Tibial nerve (tissue), 4 donors: ENCODE measurements around the gene HLA-DMB. TPM values are rescaled to one million over a fixed set of nuclear protein-coding genes. Genes with fewer than 3 reads are reported as not detected.

Experiments used
- DNase-seq, 2 donors: peaks; one replicate each; pipeline ENCODE4 v3.0.0-alpha.2; 2019; ENCODE audit warnings: low spot score in 2 of 2
- H3K27ac ChIP-seq, 4 donors: fragments of 200-600 bp; sonication (generic) in 3 of 4; one replicate each; pipeline ENCODE4 v1.5.1; 2017 to 2019; ENCODE audit warnings: mild to moderate bottlenecking in 1 of 4
- H3K27me3 ChIP-seq, 2 donors: fragments of 200-600 bp; sonication (generic) in 1 of 2; one replicate each; pipeline versions ENCODE4 v1.5.1 to v1.6.0; 2017 to 2019
- H3K36me3 ChIP-seq, 3 donors: fragments of 200-600 bp; sonication (generic); one replicate each; pipeline ENCODE4 v1.5.1; 2018 to 2019
- H3K4me1 ChIP-seq, 4 donors: fragments of 200-600 bp; sonication (generic) in 3 of 4; one replicate each; pipeline ENCODE4 v1.5.1; 2017 to 2019
- H3K4me3 ChIP-seq, 4 donors: fragments of 200-600 bp; sonication (generic) in 3 of 4; one replicate each; pipeline ENCODE4 v1.5.1; 2017 to 2019; ENCODE audit warnings: mild to moderate bottlenecking in 1 of 4, moderate library complexity in 1 of 4
- H3K9me3 ChIP-seq, 4 donors: fragments of 200-600 bp; sonication (generic) in 3 of 4; one replicate each; pipeline ENCODE4 v1.5.1; 2017 to 2019
- CTCF ChIP-seq, 5 experiments: fragments of 200-600 bp in 3 of 5; fragments of 450-650 bp in 2 of 5; sonication (generic) in 3 of 5; IDR thresholded peaks; one replicate each; pipeline ENCODE4 v1.5.1; 2016 to 2019; ENCODE audit warnings: antibody characterized with exemption in 5 of 5, mild to moderate bottlenecking in 3 of 5, moderate library complexity in 2 of 5
- EP300 ChIP-seq, 2 donors: sonication (generic); formaldehyde crosslinking; IDR thresholded peaks; one replicate each; pipeline ENCODE4 v1.6.1; 2017; ENCODE audit warnings: antibody characterized with exemption in 2 of 2, mild to moderate bottlenecking in 1 of 2
- POLR2A ChIP-seq, 2 donors: fragments of 450-650 bp; IDR thresholded peaks; one replicate each; pipeline ENCODE4 v1.6.1; 2017; ENCODE audit warnings: antibody characterized with exemption in 2 of 2, mild to moderate bottlenecking in 2 of 2, moderate library complexity in 2 of 2
- WGBS, 2 donors: methylation state at CpG; one replicate each; pipeline ENCODE4 v1.1.5; 2018; 5-methylcytosine and 5-hydroxymethylcytosine counted together
- total RNA-seq, 4 donors: library from RNA; depleted of rRNA; stranded (reverse); fragments of >200 nt; gene quantifications; one replicate each; pipeline ENCODE4 v1.1.0, GENCODE V29; 2016

Gene HLA-DMB
- total RNA-seq, 4 donors from 2014 or later, result 15.7 to 85.0 (median 25.5) TPM

- Histone ChIP-seq H3K27me3 (no peaks in the 10 kb centered on the region), H3K4me3 (no peak overlapping the region), H3K4me1 (peaks cover 0 to 43% (median 21%) of the 10 kb centered on the region in 4 donors), H3K9me3 (no peaks in the 10 kb centered on the region), H3K27ac (peak overlapping the region in 1 of 4 donors; percentile 15), H3K36me3 (no peaks in the 10 kb centered on the region)
- WGBS, 2 donors, result 67 to 73% methylated on average over 1 of the region's 1 CpG
- no peak for DNase-seq
- no peak for TF ChIP-seq POLR2A (IDR thresholded peaks at IDR 0.05)
- TF ChIP-seq EP300 (IDR thresholded peaks at IDR 0.05), result no peak
- TF ChIP-seq CTCF (IDR thresholded peaks at IDR 0.05), result no peak
Measured at GRCh38 chr6:32963866-32964265, 23.0 kb upstream of the HLA-DMB start.

GRCh38 chr6:32962213-32962826 lies 21.5 kb upstream of the HLA-DMB start:
- H3K27ac ChIP-seq, result no peak overlapping the region
- H3K36me3 ChIP-seq, result no peaks in the 10 kb centered on the region
- no peaks in the 10 kb centered on the region for H3K27me3 ChIP-seq
- TF ChIP-seq CTCF (IDR thresholded peaks at IDR 0.05), result no peak
- no peak for TF ChIP-seq EP300 (IDR thresholded peaks at IDR 0.05)
- TF ChIP-seq POLR2A (IDR thresholded peaks at IDR 0.05), result no peak
- H3K4me1 ChIP-seq, result peaks cover 0 to 40% (median 20%) of the 10 kb centered on the region in 4 donors
- no peak overlapping the region for H3K4me3 ChIP-seq
- H3K9me3 ChIP-seq, result no peaks in the 10 kb centered on the region
- no peak for DNase-seq
- WGBS, 2 donors, result 27 to 41% methylated on average over 1 of the region's 1 CpG

GRCh38 chr6:32960563-32960962 lies 19.7 kb upstream of the HLA-DMB start:
- H3K4me1 ChIP-seq, result peaks cover 0 to 22% (median 3%) of the 10 kb centered on the region in 4 donors
- WGBS, 2 donors, result 95 to 96% methylated on average over 5 of the region's 5 CpGs
- TF ChIP-seq EP300 (IDR thresholded peaks at IDR 0.05) (no peak), POLR2A (IDR thresholded peaks at IDR 0.05) (no peak), CTCF (IDR thresholded peaks at IDR 0.05) (no peak)
- no peaks in the 10 kb centered on the region for H3K36me3 ChIP-seq
- no peak overlapping the region for H3K27ac ChIP-seq
- H3K27me3 ChIP-seq, result no peaks in the 10 kb centered on the region
- no peaks in the 10 kb centered on the region for H3K9me3 ChIP-seq
- no peak for DNase-seq
- H3K4me3 ChIP-seq, result no peak overlapping the region

GRCh38 chr6:32956176-32956575 lies 15.3 kb upstream of the HLA-DMB start:
- 76 to 86% methylated on average over 2 of the region's 2 CpGs for WGBS, 2 donors
- H3K36me3 ChIP-seq, result no peaks in the 10 kb centered on the region
- peaks cover 0 to 23% (median 6%) of the 10 kb centered on the region in 4 donors for H3K4me1 ChIP-seq
- H3K9me3 ChIP-seq, result no peaks in the 10 kb centered on the region
- no peak overlapping the region for H3K27ac ChIP-seq
- no peaks in the 10 kb centered on the region for H3K27me3 ChIP-seq
- no peak for DNase-seq
- TF ChIP-seq EP300 (IDR thresholded peaks at IDR 0.05), result no peak
- no peak for TF ChIP-seq POLR2A (IDR thresholded peaks at IDR 0.05)
- TF ChIP-seq CTCF (IDR thresholded peaks at IDR 0.05), result no peak
- no peak overlapping the region for H3K4me3 ChIP-seq

- peaks cover 0 to 33% (median 9%) of the 10 kb centered on the region in 4 donors for H3K4me1 ChIP-seq
- no peaks in the 10 kb centered on the region for H3K27me3 ChIP-seq
- no peaks in the 10 kb centered on the region for H3K9me3 ChIP-seq
- 40 to 52% methylated on average over 3 of the region's 3 CpGs for WGBS, 2 donors
- no peak for DNase-seq
- no peak overlapping the region for H3K4me3 ChIP-seq
- H3K36me3 ChIP-seq, result no peaks in the 10 kb centered on the region
- TF ChIP-seq POLR2A (IDR thresholded peaks at IDR 0.05) (no peak), EP300 (IDR thresholded peaks at IDR 0.05) (no peak), CTCF (IDR thresholded peaks at IDR 0.05) (no peak)
- no peak overlapping the region for H3K27ac ChIP-seq
Measured at GRCh38 chr6:32954986-32955802, 14.4 kb upstream of the HLA-DMB start.
